Spleen (tissue), 7 donors: ENCODE measurements around the gene PAX5.
A peak's percentile ranks its signal among the peaks of the same experiment; 100 is the strongest.

Source experiments
- CTCF ChIP-seq, 11 experiments: fragments of 200-600 bp in 7 of 11; fragments of 450-650 bp in 4 of 11; sonication (generic) in 4 of 11; IDR thresholded peaks in 8 of 11; conservative IDR thresholded peaks in 3 of 11; 1 replicate in 7 of 11; 2 replicates in 4 of 11; pipeline versions ENCODE4 v1.4.0 to v1.8.0; 2016 to 2021; ENCODE audit warnings: antibody characterized with exemption in 11 of 11, inconsistent platforms in 4 of 11, mild to moderate bottlenecking in 1 of 11
- POLR2A ChIP-seq, 3 donors: fragments of 450-650 bp; IDR thresholded peaks; one replicate each; pipeline ENCODE4 v1.5.1; 2017; ENCODE audit warnings: antibody characterized with exemption in 3 of 3, mild to moderate bottlenecking in 1 of 3
- POLR2AphosphoS5 ChIP-seq, 3 donors: sonication (generic); formaldehyde crosslinking; IDR thresholded peaks; one replicate each; pipeline ENCODE4 v1.5.1; 2017; ENCODE audit warnings: antibody characterized with exemption in 3 of 3
- donor health status: DM: no; HTN: no; CAD: no; lungs with moderate emphysema.
- donor health status: DM: no; HTN: no; CAD: no.
- donor health status: DM: no; HTN: no; CAD: no.

- TF ChIP-seq POLR2AphosphoS5 (IDR thresholded peaks at IDR 0.05): peak in 1 of 3 donors; percentile 49
- TF ChIP-seq CTCF (IDR thresholded peaks at IDR 0.05 in 8 of 11, conservative IDR thresholded peaks at IDR 0.05 in 3 of 11): no peak
- TF ChIP-seq POLR2A (IDR thresholded peaks at IDR 0.05): no peak
These were observed 47.3 kb downstream of the PAX5 start for GRCh38 chr9:36986468-36987408.
